Fibroblast of lung (primary cell): ENCODE results near the gene CRACDL. TPM values are rescaled to one million over a fixed set of nuclear protein-coding genes. Genes with fewer than 3 reads are reported as not detected.

Experiments used
- DNase-seq, 2 donors: peaks; one replicate each; pipeline versions ENCODE4 v3.0.0 to v3.0.0-alpha.2; 2010; ENCODE audit warnings: low read depth in 2 of 2
- H2AFZ ChIP-seq: 2 replicates; pipeline ENCODE4 v1.5.1; 2012; ENCODE audit warnings: low read length, control low read depth, inconsistent platforms
- H3K27ac ChIP-seq: 2 replicates; pipeline ENCODE4 v1.5.1; 2011; ENCODE audit warnings: low read length, control low read depth; ENCODE audit not compliant: insufficient read depth
- H3K27me3 ChIP-seq: 2 replicates; pipeline ENCODE4 v1.5.1; 2011; ENCODE audit warnings: mild to moderate bottlenecking, low read length; ENCODE audit not compliant: control insufficient read depth, insufficient read depth
- H3K36me3 ChIP-seq: 2 replicates; pipeline ENCODE4 v1.5.1; 2011; ENCODE audit warnings: low read length; ENCODE audit not compliant: control insufficient read depth, insufficient read depth
- H3K4me1 ChIP-seq: 2 replicates; pipeline ENCODE4 v1.5.1; 2011; ENCODE audit warnings: low read length; ENCODE audit not compliant: control insufficient read depth, insufficient read depth; ENCODE audit errors: extremely low read depth
- H3K4me2 ChIP-seq: 2 replicates; pipeline ENCODE4 v1.5.1; 2011; ENCODE audit warnings: low read length, control low read depth; ENCODE audit not compliant: insufficient read depth; ENCODE audit errors: extremely low read depth
- H3K4me3 ChIP-seq, 4 experiments: fragments of 200-600 bp in 1 of 4; sonication (generic) in 1 of 4; replicated peaks in 1 of 4; 2 replicates each; pipeline ENCODE4 v1.5.1; 2011 to 2016; ENCODE audit warnings: low read length in 4 of 4, low read depth in 3 of 4, mild to moderate bottlenecking in 3 of 4, control low read depth in 2 of 4, inconsistent platforms in 1 of 4, mixed read lengths in 1 of 4; ENCODE audit not compliant: insufficient read depth in 1 of 4; ENCODE audit errors: control extremely low read depth in 1 of 4
- H3K79me2 ChIP-seq: 2 replicates; pipeline ENCODE4 v1.5.1; 2012; ENCODE audit warnings: mild to moderate bottlenecking, low read length, inconsistent platforms; ENCODE audit not compliant: control insufficient read depth, insufficient read depth
- H3K9ac ChIP-seq: 2 replicates; pipeline ENCODE4 v1.5.1; 2011; ENCODE audit warnings: mild to moderate bottlenecking, low read length, control low read depth; ENCODE audit not compliant: insufficient read depth
- H3K9me3 ChIP-seq: 2 replicates; pipeline ENCODE4 v1.5.1; 2012; ENCODE audit warnings: low read depth, low read length; ENCODE audit not compliant: control insufficient read depth, insufficient read depth
- H4K20me1 ChIP-seq: 2 replicates; pipeline ENCODE4 v1.5.1; 2011; ENCODE audit warnings: low read length; ENCODE audit not compliant: control insufficient read depth, insufficient read depth; ENCODE audit errors: extremely low read depth
- EZH2 ChIP-seq: IDR thresholded peaks from 2 replicates; pipeline ENCODE4 v1.5.1; 2012; ENCODE audit warnings: low read length, control low read depth, mild to moderate bottlenecking; ENCODE audit errors: missing control alignments
- polyA plus RNA-seq, 2 donors: library from polyadenylated mRNA; depleted of rRNA in 1 of 2; stranded (reverse) in 1 of 2; unstranded in 1 of 2; fragments of >200 nt; gene quantifications; 2 replicates each; pipeline ENCODE4 v1.2.1, GENCODE V29; 2011 to 2012; ENCODE audit warnings: missing spikeins in 1 of 2
- total RNA-seq: library from RNA; depleted of rRNA; stranded (reverse); fragments of >200 nt; gene quantifications from 2 replicates; pipeline ENCODE4 v1.2.1, GENCODE V29; 2014
- TF ChIP-seq, protein P1 (sequence below), 2 donors: IDR thresholded peaks in 1 of 2; conservative IDR thresholded peaks in 1 of 2; 1 replicate in 1 of 2; 2 replicates in 1 of 2; pipeline ENCODE4 v1.5.1; 2011 to 2012; ENCODE audit warnings: low read length in 2 of 2, control low read depth in 1 of 2, inconsistent platforms in 1 of 2, low read depth in 1 of 2, mild to moderate bottlenecking in 1 of 2

The CRACDL gene
- total and polyA plus RNA-seq, 2 donors (not counting 1 experiment from before 2014, with no cell fraction given), result not detected

DNA sequence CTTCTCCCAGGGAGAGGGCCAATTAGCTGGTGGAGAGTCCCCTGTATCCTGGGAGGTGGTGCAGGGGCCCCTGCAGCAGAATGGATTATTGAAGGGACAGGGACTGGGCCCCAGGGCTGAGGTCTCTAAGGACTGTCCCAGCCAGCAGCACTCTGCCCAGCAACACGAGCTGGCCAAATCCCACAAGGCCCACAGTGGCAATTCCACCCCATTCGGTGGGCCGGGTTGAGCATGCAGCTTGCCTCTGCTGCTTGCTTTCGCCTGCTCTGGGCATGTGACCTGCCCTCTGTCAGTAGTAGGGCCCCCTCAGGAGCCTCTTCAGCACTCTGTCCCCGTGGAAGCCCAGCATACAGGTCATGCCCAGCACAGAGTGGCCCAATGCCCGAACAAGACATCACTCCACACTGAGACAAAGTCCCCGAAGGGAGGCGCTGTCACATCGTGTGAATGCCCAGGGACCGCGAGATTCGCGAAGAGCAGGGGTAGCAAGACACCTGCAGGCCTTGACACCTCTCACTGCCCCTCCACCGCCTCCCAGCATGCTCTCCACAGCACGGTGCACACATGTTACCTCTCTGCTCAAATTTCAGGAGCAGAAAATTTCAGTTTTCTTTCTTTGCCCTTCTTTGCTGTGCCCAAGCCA, 65.4 kb downstream of the CRACDL start:
- Histone ChIP-seq H3K4me1 (no peaks in the 10 kb centered on the region), H3K9me3 (no peaks in the 10 kb centered on the region), H3K79me2 (no peaks in the 10 kb centered on the region), H3K36me3 (no peaks in the 10 kb centered on the region), H4K20me1 (no peaks in the 10 kb centered on the region), H3K4me2 (no peak overlapping the region), H2AFZ (no peak overlapping the region), H3K27me3 (peaks cover 2% of the 10 kb centered on the region), H3K27ac (no peak overlapping the region), H3K9ac (no peak overlapping the region), H3K4me3 (no peak overlapping the region)
- no peak for DNase-seq
- TF ChIP-seq EZH2, result no peak
- TF ChIP-seq, protein P1, sequence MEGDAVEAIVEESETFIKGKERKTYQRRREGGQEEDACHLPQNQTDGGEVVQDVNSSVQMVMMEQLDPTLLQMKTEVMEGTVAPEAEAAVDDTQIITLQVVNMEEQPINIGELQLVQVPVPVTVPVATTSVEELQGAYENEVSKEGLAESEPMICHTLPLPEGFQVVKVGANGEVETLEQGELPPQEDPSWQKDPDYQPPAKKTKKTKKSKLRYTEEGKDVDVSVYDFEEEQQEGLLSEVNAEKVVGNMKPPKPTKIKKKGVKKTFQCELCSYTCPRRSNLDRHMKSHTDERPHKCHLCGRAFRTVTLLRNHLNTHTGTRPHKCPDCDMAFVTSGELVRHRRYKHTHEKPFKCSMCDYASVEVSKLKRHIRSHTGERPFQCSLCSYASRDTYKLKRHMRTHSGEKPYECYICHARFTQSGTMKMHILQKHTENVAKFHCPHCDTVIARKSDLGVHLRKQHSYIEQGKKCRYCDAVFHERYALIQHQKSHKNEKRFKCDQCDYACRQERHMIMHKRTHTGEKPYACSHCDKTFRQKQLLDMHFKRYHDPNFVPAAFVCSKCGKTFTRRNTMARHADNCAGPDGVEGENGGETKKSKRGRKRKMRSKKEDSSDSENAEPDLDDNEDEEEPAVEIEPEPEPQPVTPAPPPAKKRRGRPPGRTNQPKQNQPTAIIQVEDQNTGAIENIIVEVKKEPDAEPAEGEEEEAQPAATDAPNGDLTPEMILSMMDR (conservative IDR thresholded peaks at IDR 0.05 in 1 of 2, IDR thresholded peaks at IDR 0.05 in 1 of 2; ENCODE audit: low read depth in 1 of 2, low read length in 2 of 2), result no peak

DNA sequence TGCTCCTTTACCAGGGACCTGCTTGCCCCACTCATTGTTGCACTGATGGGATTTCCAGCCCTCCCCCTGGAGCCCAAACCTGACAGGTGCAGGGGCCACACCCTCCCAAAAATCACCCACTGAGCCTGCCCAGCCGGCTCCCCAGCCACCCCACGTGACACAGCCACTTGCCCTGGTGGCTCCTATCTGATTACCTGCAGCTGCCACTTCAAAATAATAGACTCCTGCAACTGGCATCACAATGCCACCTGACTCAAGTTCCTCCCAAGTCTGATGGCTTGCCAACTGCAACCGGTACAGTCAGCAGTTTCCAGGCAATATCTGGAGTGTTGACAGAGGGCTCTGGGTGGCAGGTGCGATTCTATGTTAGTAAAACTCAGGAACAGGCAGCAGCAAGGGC, 66.2 kb downstream of the CRACDL start:
- H3K9ac ChIP-seq, result no peak overlapping the region
- H3K4me1 ChIP-seq, result no peaks in the 10 kb centered on the region
- H3K9me3 ChIP-seq, result no peaks in the 10 kb centered on the region
- H3K79me2 ChIP-seq, result no peaks in the 10 kb centered on the region
- TF ChIP-seq, protein P1 (conservative IDR thresholded peaks at IDR 0.05 in 1 of 2, IDR thresholded peaks at IDR 0.05 in 1 of 2; ENCODE audit: low read depth in 1 of 2, low read length in 2 of 2), result no peak
- no peak for TF ChIP-seq EZH2
- no peak overlapping the region for H2AFZ ChIP-seq
- DNase-seq, result no peak
- H3K27me3 ChIP-seq, result no peaks in the 10 kb centered on the region
- H3K27ac ChIP-seq, result no peak overlapping the region
- H3K4me3 ChIP-seq, result no peak overlapping the region
- H3K36me3 ChIP-seq, result no peaks in the 10 kb centered on the region
- H4K20me1 ChIP-seq, result no peaks in the 10 kb centered on the region
- no peak overlapping the region for H3K4me2 ChIP-seq

DNA sequence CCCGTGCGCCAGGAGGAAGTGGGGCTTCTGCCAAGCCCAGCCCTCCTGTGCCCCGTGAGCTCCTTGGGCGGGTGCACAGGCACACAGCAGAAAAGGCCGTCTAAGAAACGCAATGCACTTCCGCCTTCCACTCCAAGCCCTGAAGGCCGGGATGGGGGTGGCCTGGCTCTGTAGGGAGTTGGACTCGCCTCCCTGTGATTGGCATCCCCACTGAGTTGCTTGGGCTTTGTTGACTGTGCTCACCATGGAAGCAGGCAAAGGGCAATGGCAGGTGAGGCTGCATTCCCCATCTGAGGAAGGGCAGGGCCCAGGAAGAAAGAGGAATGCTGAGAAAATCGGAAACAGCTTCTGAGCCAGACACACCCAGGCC, 66.8 kb downstream of the CRACDL start:
- H2AFZ ChIP-seq, result no peak overlapping the region
- H3K36me3 ChIP-seq, result no peaks in the 10 kb centered on the region
- no peaks in the 10 kb centered on the region for H3K4me1 ChIP-seq
- TF ChIP-seq, protein P1 (conservative IDR thresholded peaks at IDR 0.05 in 1 of 2, IDR thresholded peaks at IDR 0.05 in 1 of 2; ENCODE audit: low read depth in 1 of 2, low read length in 2 of 2), result no peak
- TF ChIP-seq EZH2, result no peak
- H3K4me3 ChIP-seq, result no peak overlapping the region
- no peaks in the 10 kb centered on the region for H4K20me1 ChIP-seq
- H3K9ac ChIP-seq, result no peak overlapping the region
- H3K79me2 ChIP-seq, result no peaks in the 10 kb centered on the region
- H3K4me2 ChIP-seq, result no peak overlapping the region
- H3K27ac ChIP-seq, result no peak overlapping the region
- no peak for DNase-seq
- H3K9me3 ChIP-seq, result no peaks in the 10 kb centered on the region
- no peaks in the 10 kb centered on the region for H3K27me3 ChIP-seq
